Stimulated activated CD4-positive, alpha-beta T cell treated with anti-CD3 and anti-CD28 coated beads, Interleukin-12 subunit alpha, Interleukin-12 subunit beta, amount 100 ng/mL, for 4 hours (primary cell): Measurements from ENCODE around the gene ANKRD29.
"Not testable (repeated sequence)": the region's sequence is repeated elsewhere in the genome, so short reads cannot be mapped to it uniquely, and the experiment has no call there.

ENCODE experiments used
- DNase-seq: peaks from one replicate; pipeline ENCODE4 v3.0.0-alpha.2; 2020

The ANKRD29 gene

GRCh38 chr18:23643815-23644490 lies 18.8 kb downstream of the ANKRD29 start:
- DNase-seq = no peak

GRCh38 chr18:23641937-23642666 lies 20.6 kb downstream of the ANKRD29 start:
- no peak for DNase-seq

- no peak for DNase-seq
Observed at GRCh38 chr18:23641143-23641720, 21.5 kb downstream of the ANKRD29 start.

GRCh38 chr18:23640052-23640451 lies 22.7 kb downstream of the ANKRD29 start:
- DNase-seq = no peak

- not testable (repeated sequence) for DNase-seq
Observed at GRCh38 chr18:23636433-23636832, 26.3 kb downstream of the ANKRD29 start.

GRCh38 chr18:23636071-23636399 lies 26.7 kb downstream of the ANKRD29 start:
- no peak for DNase-seq

- no peak for DNase-seq
Observed at GRCh38 chr18:23635283-23636070, 27.2 kb downstream of the ANKRD29 start.

GRCh38 chr18:23634692-23635091 lies 28.0 kb downstream of the ANKRD29 start:
- no peak for DNase-seq

- no peak for DNase-seq
Observed at GRCh38 chr18:23632615-23633014, 30.1 kb downstream of the ANKRD29 start.

- no peak for DNase-seq
Observed at GRCh38 chr18:23631746-23632145, 31.0 kb downstream of the ANKRD29 start.

GRCh38 chr18:23631312-23631711 lies 31.4 kb downstream of the ANKRD29 start:
- no peak for DNase-seq

GRCh38 chr18:23629444-23629946 lies 33.2 kb downstream of the ANKRD29 start:
- DNase-seq = no peak

- no peak for DNase-seq
Observed at GRCh38 chr18:23627970-23628369, 34.7 kb downstream of the ANKRD29 start.

- DNase-seq = no peak
Observed at GRCh38 chr18:23627321-23627720, 35.4 kb downstream of the ANKRD29 start.

- no peak for DNase-seq
Observed at GRCh38 chr18:23626451-23627279, 36.0 kb downstream of the ANKRD29 start.

- no peak for DNase-seq
Observed at GRCh38 chr18:23623040-23623439, 39.7 kb downstream of the ANKRD29 start.

- no peak for DNase-seq
Observed at GRCh38 chr18:23619388-23619881, 43.3 kb downstream of the ANKRD29 start.

- DNase-seq = no peak
Observed at GRCh38 chr18:23618862-23619387, 43.8 kb downstream of the ANKRD29 start.

- no peak for DNase-seq
Observed at GRCh38 chr18:23617412-23618014, 45.2 kb downstream of the ANKRD29 start.

GRCh38 chr18:23616258-23616657 lies 46.5 kb downstream of the ANKRD29 start:
- no peak for DNase-seq

GRCh38 chr18:23614891-23615290 lies 47.8 kb downstream of the ANKRD29 start:
- DNase-seq = no peak
